GM12875 (cell line): ENCODE results near the gene GHRHR.

ENCODE experiments used
- H3K4me3 ChIP-seq: one replicate; pipeline ENCODE4 v1.5.1; 2011; ENCODE audit warnings: low read depth, low read length, control low read depth
- CTCF ChIP-seq: IDR thresholded peaks from 2 replicates; pipeline ENCODE4 v1.5.1; 2011; ENCODE audit warnings: low read depth, mild to moderate bottlenecking, control low read depth, inconsistent platforms, low read length, moderate library complexity, borderline replicate concordance; ENCODE audit not compliant: insufficient read depth

The GHRHR gene

GRCh38 chr7:30963842-30964241, at the start of gene GHRHR:
GHRHR (plus strand) TSS chr7:30963953; CDS start chr7:30964069, 116 bp downstream.
- H3K4me3 ChIP-seq, result no peak within 1 kb of the TSS
- no peak for TF ChIP-seq CTCF

- no peak for TF ChIP-seq CTCF
- H3K4me3 ChIP-seq, result no peak overlapping the region
Measured at GRCh38 chr7:30914596-30914995, 49.2 kb upstream of the GHRHR start.

GRCh38 chr7:30915005-30915601, 48.6 kb upstream of the GHRHR start:
- no peak overlapping the region for H3K4me3 ChIP-seq
- no peak for TF ChIP-seq CTCF

- TF ChIP-seq CTCF, result no peak
Measured at GRCh38 chr7:30915751-30916150, 48.0 kb upstream of the GHRHR start.

GRCh38 chr7:30916255-30916654, 47.5 kb upstream of the GHRHR start:
- no peak overlapping the region for H3K4me3 ChIP-seq
- no peak for TF ChIP-seq CTCF

More at GRCh38 chr7:30915751-30916150, 48.0 kb upstream of the GHRHR start:
- H3K4me3 ChIP-seq, result no peak overlapping the region

- no peak for TF ChIP-seq CTCF
- H3K4me3 ChIP-seq, result no peak overlapping the region
Measured at GRCh38 chr7:30916767-30917166, 47.0 kb upstream of the GHRHR start.

- no peak overlapping the region for H3K4me3 ChIP-seq
- no peak for TF ChIP-seq CTCF
Measured at GRCh38 chr7:30917216-30917893, 46.4 kb upstream of the GHRHR start.
